Activated CD8-positive, alpha-beta T cell treated with anti-CD3 and anti-CD28 coated beads for 36 hours (primary cell): ENCODE measurements around the gene MGAT4B. TPM values are rescaled to one million over a fixed set of nuclear protein-coding genes. Genes with fewer than 3 reads are reported as not detected.

Experiments
- ATAC-seq: fragments of 200-7000 bp; cut with Tn5 transposase; one replicate; pipeline ENCODE4 v1.10.0; 2021; ENCODE audit warnings: mild to moderate bottlenecking, moderate library complexity
- CTCF ChIA-PET: fragments of 350-600 bp; sonication (Branson Sonifier 250); formaldehyde crosslinking; loops from one replicate; lab custom pipeline; 2021; ENCODE audit warnings: antibody characterized with exemption; lab: Charles Lee
- POLR2A ChIA-PET: fragments of 350-600 bp; sonication (Branson Sonifier 250); formaldehyde crosslinking; loops from one replicate; lab custom pipeline; 2021; ENCODE audit warnings: antibody characterized with exemption; lab: Charles Lee
- DNase-seq: peaks from one replicate; pipeline ENCODE4 v3.0.0-alpha.2; 2020
- H3K27ac Mint-ChIP-seq: one replicate; pipeline ENCODE4 v1.8.0; 2021; ENCODE audit warnings: mild to moderate bottlenecking, mixed read lengths
- H3K27me3 Mint-ChIP-seq: one replicate; pipeline ENCODE4 v1.8.0; 2021; ENCODE audit warnings: mixed read lengths
- H3K36me3 Mint-ChIP-seq: one replicate; pipeline ENCODE4 v1.8.0; 2021; ENCODE audit warnings: low read depth, mixed read lengths
- H3K4me1 Mint-ChIP-seq: one replicate; pipeline ENCODE4 v1.8.0; 2021; ENCODE audit warnings: low read depth, mixed read lengths
- H3K4me3 Mint-ChIP-seq: one replicate; pipeline ENCODE4 v1.8.0; 2021; ENCODE audit warnings: mild to moderate bottlenecking, moderate library complexity, mixed read lengths
- H3K9me3 Mint-ChIP-seq: one replicate; pipeline ENCODE4 v1.8.0; 2021; ENCODE audit warnings: mixed read lengths
- intact Hi-C: fragments of 100-400 bp; cut with micrococcal nuclease; formaldehyde crosslinking; loops from one replicate; pipeline ENCODE4 v1.10.0; 2022
- total RNA-seq, 2 experiments: library from RNA; stranded (reverse); gene quantifications; one replicate each; pipeline ENCODE4 v1.2.3, GENCODE V29; 2021
- TF ChIP-seq, protein P1 (sequence below): fragments of 200-600 bp; IDR thresholded peaks from one replicate; pipeline ENCODE4 v1.8.0; 2022; ENCODE audit warnings: antibody characterized with exemption, mild to moderate bottlenecking

MGAT4B gene
- total RNA-seq, 2 experiments from 2014 or later, result 62.8 to 65.9 TPM

DNA sequence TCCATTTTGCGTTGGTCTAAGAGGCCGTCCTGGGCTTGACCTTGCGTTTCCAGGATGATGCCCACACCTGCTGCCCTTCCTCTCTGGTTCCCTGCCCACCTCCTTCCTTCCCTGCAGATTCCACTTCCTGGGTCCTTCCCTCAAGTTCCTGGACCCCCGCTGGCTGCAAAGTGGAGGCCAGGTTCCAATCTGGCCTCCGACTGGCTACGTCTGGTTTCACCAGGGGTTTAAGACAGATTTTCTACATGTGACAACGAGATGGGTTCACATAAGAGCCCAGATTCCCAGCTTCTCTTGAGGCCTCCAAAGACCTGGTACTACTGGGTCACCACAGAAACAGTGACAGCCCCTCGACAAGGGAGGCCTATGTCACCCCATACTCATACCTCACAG, 2.1 kb downstream of the MGAT4B start:
- H3K9me3 Mint-ChIP-seq, result no peaks in the 10 kb centered on the region
- H3K4me1 Mint-ChIP-seq, result peaks cover 27% of the 10 kb centered on the region
- H3K4me3 Mint-ChIP-seq, result peak overlapping the region; percentile 85
- no peak for DNase-seq
- ChIA-PET POLR2A (interaction anchor here (0.9 to 3.5 kb wide), 3 partner anchors 8 to 16 kb away, joined by 3 to 25 read pairs (median 4); partner anchors contain the start of gene SQSTM1), CTCF (interaction anchor here (1.6 kb wide), 1 partner anchor 16 kb away, joined by 4 read pairs; the partner anchor contains the start of gene SQSTM1)
- intact Hi-C loops, result loop anchor here (5.0 kb wide), 2 partner anchors 42 to 53 kb away; partner anchors contain the start of gene MRNIP
- H3K36me3 Mint-ChIP-seq, result peaks cover 4% of the 10 kb centered on the region
- TF ChIP-seq, protein P1, sequence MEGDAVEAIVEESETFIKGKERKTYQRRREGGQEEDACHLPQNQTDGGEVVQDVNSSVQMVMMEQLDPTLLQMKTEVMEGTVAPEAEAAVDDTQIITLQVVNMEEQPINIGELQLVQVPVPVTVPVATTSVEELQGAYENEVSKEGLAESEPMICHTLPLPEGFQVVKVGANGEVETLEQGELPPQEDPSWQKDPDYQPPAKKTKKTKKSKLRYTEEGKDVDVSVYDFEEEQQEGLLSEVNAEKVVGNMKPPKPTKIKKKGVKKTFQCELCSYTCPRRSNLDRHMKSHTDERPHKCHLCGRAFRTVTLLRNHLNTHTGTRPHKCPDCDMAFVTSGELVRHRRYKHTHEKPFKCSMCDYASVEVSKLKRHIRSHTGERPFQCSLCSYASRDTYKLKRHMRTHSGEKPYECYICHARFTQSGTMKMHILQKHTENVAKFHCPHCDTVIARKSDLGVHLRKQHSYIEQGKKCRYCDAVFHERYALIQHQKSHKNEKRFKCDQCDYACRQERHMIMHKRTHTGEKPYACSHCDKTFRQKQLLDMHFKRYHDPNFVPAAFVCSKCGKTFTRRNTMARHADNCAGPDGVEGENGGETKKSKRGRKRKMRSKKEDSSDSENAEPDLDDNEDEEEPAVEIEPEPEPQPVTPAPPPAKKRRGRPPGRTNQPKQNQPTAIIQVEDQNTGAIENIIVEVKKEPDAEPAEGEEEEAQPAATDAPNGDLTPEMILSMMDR, result no peak
- ATAC-seq, result no peak
- H3K27ac Mint-ChIP-seq, result peak overlapping the region; percentile 87
- H3K27me3 Mint-ChIP-seq, result no peaks in the 10 kb centered on the region

DNA sequence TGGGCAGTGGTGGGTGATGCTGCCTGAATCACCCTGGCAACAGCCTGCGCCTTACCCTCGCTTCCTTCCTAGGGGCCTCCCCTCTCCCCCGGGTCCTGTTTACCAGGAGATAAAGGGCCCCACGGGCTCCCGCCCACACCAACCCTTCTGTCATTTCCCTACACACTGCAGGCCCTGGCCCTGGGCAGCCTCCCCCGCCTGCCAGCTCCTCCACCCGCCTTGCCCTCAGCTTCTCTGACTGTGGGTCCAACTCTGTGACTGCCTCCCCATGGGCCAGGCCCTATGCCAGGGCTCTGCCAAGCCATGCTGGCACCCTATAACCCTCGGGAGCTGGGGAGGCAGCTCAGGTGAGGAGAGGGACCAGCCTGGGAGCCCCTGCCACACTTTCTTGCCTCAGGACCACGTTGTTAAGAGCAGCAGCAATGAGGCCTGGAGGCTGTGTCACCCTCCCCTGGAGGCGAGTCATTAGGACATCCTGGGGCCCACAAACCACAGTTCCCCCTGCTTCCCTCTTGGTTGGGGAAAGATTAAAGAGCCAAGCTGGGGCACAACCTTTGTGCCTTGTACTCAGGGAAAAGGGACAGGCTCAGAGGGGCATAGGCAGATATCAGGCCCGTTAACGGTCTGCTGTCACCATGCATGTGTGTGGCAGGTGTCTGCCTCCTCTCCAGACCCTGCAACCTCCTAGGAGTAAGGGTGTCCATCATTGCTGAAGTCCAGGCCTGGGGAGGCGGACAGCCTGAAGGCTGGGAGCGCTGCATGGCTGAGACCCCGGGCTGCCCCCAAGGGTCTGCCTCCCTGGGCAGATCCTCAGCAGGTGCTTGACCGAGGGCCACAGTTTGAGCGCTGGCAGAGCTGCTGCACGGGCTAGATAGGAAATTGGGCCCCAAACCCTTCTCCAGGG, 2.8 kb downstream of the MGAT4B start:
- POLR2A ChIA-PET, result interaction anchor here (0.9 to 3.5 kb wide), 5 partner anchors 8 to 181 kb away, joined by 3 to 25 read pairs (median 4); partner anchors contain the start of genes HNRNPH1 and SQSTM1
- Mint-ChIP-seq H3K27me3 (no peaks in the 10 kb centered on the region), H3K27ac (peak overlapping the region; percentile 87), H3K4me1 (peaks cover 27% of the 10 kb centered on the region), H3K4me3 (peak overlapping the region; percentile 85), H3K9me3 (no peaks in the 10 kb centered on the region), H3K36me3 (peaks cover 4% of the 10 kb centered on the region)
- TF ChIP-seq, protein P1, result no peak
- intact Hi-C loops, result loop anchor here (2.0 to 5.0 kb wide), 3 partner anchors 42 to 103 kb away; partner anchors contain the start of genes MRNIP and TBC1D9B
- peak; percentile 93 for DNase-seq
- peak; percentile 69 for ATAC-seq
- CTCF ChIA-PET, result interaction anchor here (0.9 to 2.9 kb wide), 5 partner anchors 10 to 67 kb away, joined by 3 to 13 read pairs (median 4); partner anchors contain the start of genes LTC4S and SQSTM1

DNA sequence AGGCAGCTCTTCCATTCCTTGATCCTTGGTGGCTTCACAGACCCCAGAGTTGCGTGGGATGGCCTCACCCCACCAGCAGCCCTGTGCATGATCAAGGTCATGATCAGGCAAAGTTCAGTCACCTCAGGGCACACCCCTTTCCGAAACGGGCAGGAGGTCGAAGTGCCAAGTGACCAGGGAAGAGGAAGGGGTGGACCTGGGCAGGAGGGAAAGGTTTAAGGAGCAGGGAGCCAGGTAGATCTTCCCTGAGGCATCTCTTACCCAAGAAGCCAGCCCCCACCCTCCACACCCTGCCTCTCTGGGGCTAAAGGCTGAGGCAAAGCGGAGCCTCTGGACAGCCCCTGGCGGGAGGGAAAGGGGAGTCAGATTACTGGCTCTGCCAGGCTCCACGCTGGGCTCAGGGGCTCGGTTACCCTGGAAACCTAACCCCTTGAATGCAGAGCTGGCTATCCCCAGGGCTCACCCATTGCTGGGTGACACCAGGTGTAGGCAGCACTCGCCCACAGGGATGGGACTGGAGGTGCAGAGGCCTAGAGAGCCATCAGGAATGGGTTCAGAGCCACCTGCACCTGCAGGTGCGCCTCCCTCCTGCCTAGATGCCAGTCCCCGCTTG, 3.6 kb downstream of the MGAT4B start:
- H3K27ac Mint-ChIP-seq, result peak overlapping the region; percentile 20
- CTCF ChIA-PET, result interaction anchor here (0.9 to 2.9 kb wide), 15 partner anchors 8 to 106 kb away, joined by 3 to 13 read pairs (median 7); partner anchors contain the start of genes LTC4S and SQSTM1
- H3K27me3 Mint-ChIP-seq, result no peaks in the 10 kb centered on the region
- POLR2A ChIA-PET, result interaction anchor here (1.0 to 3.5 kb wide), 5 partner anchors 10 to 180 kb away, joined by 3 to 25 read pairs (median 6); partner anchors contain the start of genes HNRNPH1, LTC4S, MRNIP and SQSTM1
- H3K4me3 Mint-ChIP-seq, result no peak overlapping the region
- TF ChIP-seq, protein P1, result no peak
- H3K4me1 Mint-ChIP-seq, result peaks cover 27% of the 10 kb centered on the region
- ATAC-seq, result no peak
- no peaks in the 10 kb centered on the region for H3K9me3 Mint-ChIP-seq
- DNase-seq, result no peak
- intact Hi-C loops, result loop anchor here (2.0 to 5.0 kb wide), 3 partner anchors 41 to 104 kb away; partner anchors contain the start of genes MRNIP and TBC1D9B
- peaks cover 4% of the 10 kb centered on the region for H3K36me3 Mint-ChIP-seq

DNA sequence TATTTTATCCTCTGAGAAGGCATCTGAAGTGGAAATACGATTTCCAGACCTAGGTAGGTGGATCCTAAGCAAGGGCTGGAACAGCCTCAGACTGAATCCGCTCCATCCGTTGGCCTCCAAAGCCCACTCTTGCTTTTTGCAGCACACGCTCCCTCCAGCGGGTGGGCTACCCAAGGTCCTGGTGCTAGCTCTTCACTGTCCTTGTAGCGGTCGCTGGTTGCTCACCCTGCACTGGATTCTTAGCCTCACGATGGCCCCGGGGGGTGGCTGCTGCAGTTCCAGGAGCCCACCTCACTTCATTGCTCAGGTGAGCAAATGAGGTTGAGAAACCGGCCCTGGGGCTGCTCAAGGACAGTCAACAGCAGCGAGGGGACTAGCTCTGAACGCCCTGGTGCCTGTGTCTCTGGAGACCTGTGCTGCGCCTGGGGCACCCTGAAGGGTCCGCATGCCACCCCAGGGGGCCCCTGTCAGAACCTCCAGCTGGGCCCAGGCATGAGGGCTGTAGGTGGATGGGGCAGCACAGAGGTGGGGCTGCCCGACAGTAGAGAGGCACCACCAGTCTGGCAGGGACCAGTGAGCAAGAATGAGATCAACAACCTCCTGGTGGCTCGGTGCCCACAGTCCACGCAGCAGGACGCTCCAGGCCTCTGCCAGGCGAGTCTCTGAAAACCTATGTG, 4.3 kb downstream of the MGAT4B start:
- ChIA-PET POLR2A (interaction anchor here (0.7 to 2.1 kb wide), 11 partner anchors 9 to 179 kb away, joined by 3 to 8 read pairs (median 4); partner anchors contain the start of genes HNRNPH1, LTC4S, MRNIP and SQSTM1), CTCF (interaction anchor here (0.6 to 2.9 kb wide), 32 partner anchors 8 to 290 kb away, joined by 3 to 13 read pairs (median 5); partner anchors contain the start of genes LTC4S and SQSTM1)
- TF ChIP-seq, protein P1, result no peak
- Mint-ChIP-seq H3K27me3 (no peaks in the 10 kb centered on the region), H3K4me3 (no peak overlapping the region), H3K27ac (peak overlapping the region; percentile 20), H3K9me3 (no peaks in the 10 kb centered on the region), H3K36me3 (peaks cover 5% of the 10 kb centered on the region), H3K4me1 (peaks cover 27% of the 10 kb centered on the region)
- ATAC-seq (no peak), DNase-seq (no peak)
- intact Hi-C loops, result loop anchor here (2.0 to 5.0 kb wide), 3 partner anchors 40 to 104 kb away; partner anchors contain the start of genes MRNIP and TBC1D9B
